Liver (tissue), 9 donors: Measurements from ENCODE around the gene MSI2. TPM values are rescaled to one million over a fixed set of nuclear protein-coding genes. Genes with fewer than 3 reads are reported as not detected.

Source experiments
- DNase-seq: peaks from one replicate; pipeline ENCODE4 v3.0.0-alpha.2; 2017; ENCODE audit warnings: low spot score
- H3K27ac ChIP-seq, 2 donors: one replicate each; pipeline ENCODE4 v1.7.0; 2013; ENCODE audit warnings: inconsistent platforms in 2 of 2, low read length in 2 of 2, control low read depth in 1 of 2, low read depth in 1 of 2, mild to moderate bottlenecking in 1 of 2
- H3K27me3 ChIP-seq, 4 donors: one replicate each; pipeline versions ENCODE4 v1.6.1 to v1.7.0; 2013; ENCODE audit warnings: low read length in 3 of 4, inconsistent platforms in 1 of 4, mild to moderate bottlenecking in 1 of 4, moderate library complexity in 1 of 4; ENCODE audit not compliant: control insufficient read depth in 4 of 4, insufficient read depth in 4 of 4
- H3K36me3 ChIP-seq, 4 donors: one replicate each; pipeline versions ENCODE4 v1.6.1 to v1.7.0; 2013; ENCODE audit warnings: low read length in 3 of 4, mild to moderate bottlenecking in 3 of 4, low read depth in 1 of 4, moderate library complexity in 1 of 4; ENCODE audit not compliant: control insufficient read depth in 4 of 4, insufficient read depth in 3 of 4
- H3K4me1 ChIP-seq, 4 donors: one replicate each; pipeline versions ENCODE4 v1.6.1 to v1.7.0; 2013; ENCODE audit warnings: low read length in 3 of 4, mild to moderate bottlenecking in 3 of 4, moderate library complexity in 1 of 4; ENCODE audit not compliant: control insufficient read depth in 4 of 4, insufficient read depth in 4 of 4
- H3K4me3 ChIP-seq, 3 donors: one replicate each; pipeline versions ENCODE4 v1.6.1 to v1.7.0; 2013; ENCODE audit warnings: low read length in 3 of 3, control low read depth in 1 of 3, low read depth in 1 of 3, mild to moderate bottlenecking in 1 of 3
- H3K9ac ChIP-seq, 2 donors: one replicate each; pipeline ENCODE4 v1.7.0; 2013; ENCODE audit warnings: low read length in 2 of 2, mild to moderate bottlenecking in 2 of 2, moderate library complexity in 2 of 2, control low read depth in 1 of 2, low read depth in 1 of 2
- H3K9me3 ChIP-seq, 4 donors: one replicate each; pipeline versions ENCODE4 v1.6.1 to v1.7.0; 2013; ENCODE audit warnings: low read length in 3 of 4; ENCODE audit not compliant: control insufficient read depth in 4 of 4
- ATF3 ChIP-seq: IDR thresholded peaks from 2 replicates; pipeline ENCODE4 v1.6.1; 2016; ENCODE audit warnings: antibody characterized with exemption
- CTCF ChIP-seq: fragments of 150-350 bp; IDR thresholded peaks from 2 replicates; pipeline ENCODE4 v1.5.1; 2017; ENCODE audit warnings: improper control_type of control experiment, low read depth, low read length; ENCODE audit not compliant: missing input control
- EGR1 ChIP-seq, 2 donors: IDR thresholded peaks; 2 replicates each; pipeline ENCODE4 v1.6.1; 2016 to 2018; ENCODE audit warnings: antibody characterized with exemption in 2 of 2, low read depth in 2 of 2
- FOXA1 ChIP-seq: IDR thresholded peaks from 2 replicates; pipeline ENCODE4 v1.6.1; 2016; ENCODE audit warnings: antibody characterized with exemption
- FOXA2 ChIP-seq: IDR thresholded peaks from 2 replicates; pipeline ENCODE4 v1.6.1; 2016; ENCODE audit warnings: antibody characterized with exemption
- HNF4A ChIP-seq, 2 donors: conservative IDR thresholded peaks; 2 replicates each; pipeline ENCODE4 v1.6.1; 2016; ENCODE audit warnings: antibody characterized with exemption in 2 of 2, mild to moderate bottlenecking in 2 of 2
- HNF4G ChIP-seq: IDR thresholded peaks from 2 replicates; pipeline ENCODE4 v1.6.1; 2016; ENCODE audit warnings: antibody characterized with exemption
- MAX ChIP-seq: IDR thresholded peaks from 2 replicates; pipeline ENCODE4 v1.6.1; 2016; ENCODE audit warnings: antibody characterized with exemption
- NR2F2 ChIP-seq: IDR thresholded peaks from 2 replicates; pipeline ENCODE4 v1.6.1; 2016; ENCODE audit warnings: antibody characterized with exemption
- RAD21 ChIP-seq, 2 donors: IDR thresholded peaks; 2 replicates each; pipeline ENCODE4 v1.6.1; 2016; ENCODE audit warnings: antibody characterized with exemption in 2 of 2, mild to moderate bottlenecking in 2 of 2
- REST ChIP-seq: IDR thresholded peaks from 2 replicates; pipeline ENCODE4 v1.6.1; 2016; ENCODE audit warnings: antibody characterized with exemption, mild to moderate bottlenecking
- SP1 ChIP-seq: IDR thresholded peaks from 2 replicates; pipeline ENCODE4 v1.6.1; 2018; ENCODE audit warnings: antibody characterized with exemption, mild to moderate bottlenecking
- YY1 ChIP-seq: IDR thresholded peaks from 2 replicates; pipeline ENCODE4 v1.6.1; 2016; ENCODE audit warnings: antibody characterized with exemption, mild to moderate bottlenecking
- ZBTB33 ChIP-seq: IDR thresholded peaks from 2 replicates; pipeline ENCODE4 v1.6.1; 2016; ENCODE audit warnings: antibody characterized with exemption
- WGBS: extraction: QIAGEN DNeasy Blood & Tissue Kit; methylation state at CpG from one replicate; pipeline ENCODE4 v1.1.7; 2013; 5-methylcytosine and 5-hydroxymethylcytosine counted together
- polyA plus RNA-seq, 2 donors: library from polyadenylated mRNA; stranded (reverse) in 1 of 2; unstranded in 1 of 2; fragments of 200-250 nt in 1 of 2; fragments of >200 nt in 1 of 2; fragmentation: Nextera tagmentation in 1 of 2; extraction: Ambion mirVana in 1 of 2; gene quantifications; one replicate each; pipeline versions ENCODE4 v1.2.1 to v1.2.3, GENCODE V29; 2013 to 2015
- total RNA-seq, 2 donors: library from RNA; depleted of rRNA; stranded (reverse); fragments of >200 nt; gene quantifications; one replicate each; pipeline ENCODE4 v1.2.3, GENCODE V29; 2014
- donor health status: healthy.
- donor health status: healthy.
- donor health status: healthy.
- donor health status: healthy.
- donor health status: healthy.

MSI2 gene
- total and polyA plus RNA-seq, 4 donors, result 5.7 to 15.6 (median 9.2) TPM

GRCh38 chr17:57605675-57606105 is 349.4 kb downstream of the MSI2 start:
- Histone ChIP-seq H3K9me3 (no peaks in the 10 kb centered on the region), H3K4me3 (no peak overlapping the region), H3K27me3 (no peaks in the 10 kb centered on the region), H3K4me1 (no peaks in the 10 kb centered on the region), H3K9ac (no peak overlapping the region), H3K27ac (peak overlapping the region in 1 of 2 donors; percentile 51), H3K36me3 (no peaks in the 10 kb centered on the region)
- 82% methylated on average over 5 of the region's 5 CpGs for WGBS
- no peak for TF ChIP-seq SP1
- TF ChIP-seq EGR1 (IDR thresholded peaks at IDR 0.05; ENCODE audit: low read depth in 2 of 2), result no peak
- TF ChIP-seq HNF4A (conservative IDR thresholded peaks at IDR 0.05), result no peak
- TF ChIP-seq HNF4G, result no peak
- no peak for TF ChIP-seq CTCF
- TF ChIP-seq ZBTB33, result no peak
- no peak for TF ChIP-seq YY1
- no peak for TF ChIP-seq ATF3
- no peak for TF ChIP-seq NR2F2
- no peak for TF ChIP-seq MAX
- TF ChIP-seq REST, result no peak
- TF ChIP-seq RAD21 (IDR thresholded peaks at IDR 0.05), result no peak
- TF ChIP-seq FOXA1, result no peak
- DNase-seq, result no peak

- Histone ChIP-seq H3K4me1 (no peaks in the 10 kb centered on the region), H3K36me3 (no peaks in the 10 kb centered on the region), H3K9ac (no peak overlapping the region), H3K27ac (no peak overlapping the region), H3K4me3 (no peak overlapping the region), H3K9me3 (no peaks in the 10 kb centered on the region), H3K27me3 (no peaks in the 10 kb centered on the region)
- 93% methylated on average over 6 of the region's 6 CpGs for WGBS
- DNase-seq, result no peak
- no peak for TF ChIP-seq FOXA1
- TF ChIP-seq FOXA2, result no peak
- TF ChIP-seq REST, result no peak
- no peak for TF ChIP-seq NR2F2
- no peak for TF ChIP-seq MAX
These were observed 350.0 kb downstream of the MSI2 start for GRCh38 chr17:57606111-57606875.
